HepG2 (cell line): ENCODE data around the gene DNAJC18. TPM values are rescaled to one million over a fixed set of nuclear protein-coding genes. Genes with fewer than 3 reads are reported as not detected.

Source experiments
- ATF7-NPFF ChIP-seq: sonication (generic); formaldehyde crosslinking; IDR thresholded peaks from 2 replicates; pipeline ENCODE4 v1.8.1; 2023; ENCODE audit warnings: mild to moderate bottlenecking, low read depth, missing genetic modification reagents, moderate library complexity
- E2F5 ChIP-seq: sonication (generic); formaldehyde crosslinking; conservative IDR thresholded peaks from 2 replicates; pipeline ENCODE4 v1.4.0; 2020; ENCODE audit warnings: missing genetic modification reagents
- EEA1 ChIP-seq: sonication (generic); formaldehyde crosslinking; IDR thresholded peaks from 2 replicates; pipeline ENCODE4 v1.5.1; 2020; ENCODE audit warnings: mild to moderate bottlenecking, missing genetic modification reagents, borderline replicate concordance
- HDAC6 ChIP-seq: fragments of 200-600 bp; sonication (generic); IDR thresholded peaks from 2 replicates; pipeline ENCODE4 v1.7.0; 2017; ENCODE audit warnings: mild to moderate bottlenecking, antibody characterized with exemption, low read length, low read depth
- JUN ChIP-seq: sonication (generic); formaldehyde crosslinking; IDR thresholded peaks from 2 replicates; pipeline ENCODE4 v1.4.0; 2020; ENCODE audit warnings: mild to moderate bottlenecking, missing genetic modification reagents
- LRRFIP1 ChIP-seq: sonication (generic); formaldehyde crosslinking; conservative IDR thresholded peaks from 2 replicates; pipeline ENCODE4 v1.4.0; 2020; ENCODE audit warnings: missing genetic modification reagents
- MLLT10 ChIP-seq: sonication (generic); formaldehyde crosslinking; IDR thresholded peaks from 2 replicates; pipeline ENCODE4 v1.4.0; 2020; ENCODE audit warnings: missing genetic modification reagents
- MZF1 ChIP-seq: sonication (generic); formaldehyde crosslinking; IDR thresholded peaks from 2 replicates; pipeline ENCODE4 v1.8.1; 2023; ENCODE audit warnings: mild to moderate bottlenecking, missing genetic modification reagents, borderline replicate concordance
- PBX2 ChIP-seq: IDR thresholded peaks from 2 replicates; pipeline ENCODE4 v1.6.1; 2016; ENCODE audit warnings: control low read depth
- PHB2 ChIP-seq: fragments of 450-650 bp; IDR thresholded peaks from 2 replicates; pipeline ENCODE4 v1.6.1; 2018; ENCODE audit not compliant: partially characterized antibody
- RBAK ChIP-seq: sonication (generic); formaldehyde crosslinking; IDR thresholded peaks from 2 replicates; pipeline ENCODE4 v1.5.1; 2020; ENCODE audit warnings: mild to moderate bottlenecking, missing genetic modification reagents
- SNAPC2 ChIP-seq: sonication (generic); formaldehyde crosslinking; IDR thresholded peaks from 2 replicates; pipeline ENCODE4 v1.8.1; 2022; ENCODE audit warnings: mild to moderate bottlenecking, missing genetic modification reagents
- SNAPC5 ChIP-seq: sonication (generic); formaldehyde crosslinking; IDR thresholded peaks from 2 replicates; pipeline ENCODE4 v1.8.1; 2023; ENCODE audit warnings: mild to moderate bottlenecking, missing genetic modification reagents, borderline replicate concordance
- SRSF4 ChIP-seq: fragments of 200-400 bp; formaldehyde crosslinking; IDR thresholded peaks from one replicate; pipeline ENCODE4 v1.6.1; 2018; ENCODE audit warnings: mild to moderate bottlenecking, low read depth, low read length, moderate library complexity; ENCODE audit not compliant: poor library complexity, severe bottlenecking
- SUZ12 ChIP-seq: fragments of 150-350 bp; IDR thresholded peaks from 2 replicates; pipeline ENCODE4 v1.6.1; 2014; ENCODE audit warnings: low read depth, low read length
- ZNF136 ChIP-seq: sonication (generic); formaldehyde crosslinking; IDR thresholded peaks from 2 replicates; pipeline ENCODE4 v1.8.1; 2022; ENCODE audit warnings: low read depth, mild to moderate bottlenecking, moderate library complexity, missing genetic modification reagents
- ZNF432 ChIP-seq: sonication (generic); formaldehyde crosslinking; IDR thresholded peaks from 2 replicates; pipeline ENCODE4 v1.5.0; 2020; ENCODE audit warnings: missing genetic modification reagents, mild to moderate bottlenecking, borderline replicate concordance
- ZNF609 ChIP-seq: sonication (generic); formaldehyde crosslinking; IDR thresholded peaks from 2 replicates; pipeline ENCODE4 v1.4.0; 2020; ENCODE audit warnings: mild to moderate bottlenecking, missing genetic modification reagents, borderline replicate concordance
- ZNF660 ChIP-seq: sonication (generic); formaldehyde crosslinking; IDR thresholded peaks from 2 replicates; pipeline ENCODE4 v1.5.1; 2020; ENCODE audit warnings: mild to moderate bottlenecking, low read depth, missing genetic modification reagents, borderline replicate concordance
- polyA plus RNA-seq, 8 experiments: library from polyadenylated mRNA; depleted of rRNA in 3 of 8; stranded (reverse) in 7 of 8; unstranded in 1 of 8; fragments of >200 nt; fragmentation: Illumina TruSeq in 4 of 8; extraction: Trizol in 4 of 8; gene quantifications; 2 replicates each; pipeline versions ENCODE4 v1.2.1 to v1.2.3, GENCODE V29; 2011 to 2016; ENCODE audit warnings: low read depth in 4 of 8, missing spikeins in 1 of 8, mixed read lengths in 1 of 8; ENCODE audit not compliant: insufficient read depth in 1 of 8
- total RNA-seq, 5 experiments: library from RNA; depleted of rRNA; stranded (reverse); fragments of >200 nt; fragmentation: Illumina TruSeq; extraction: Trizol; gene quantifications; 2 replicates each; pipeline ENCODE4 v1.2.3, GENCODE V29; 2016; ENCODE audit warnings: low read depth in 1 of 5

DNAJC18 gene
- total and polyA plus RNA-seq, 2 of the 13 experiments (the other 11 are each of a cell fraction or from before 2014, with no cell fraction given): 6.5 to 6.6 TPM

- TF ChIP-seq ZNF609 (CRISPR knock-in tag) (no peak), ZNF660 (CRISPR knock-in tag) (no peak), JUN (CRISPR knock-in tag) (no peak), SRSF4 (no peak), ZNF432 (CRISPR knock-in tag) (no peak), LRRFIP1 (CRISPR knock-in tag) (no peak), SUZ12 (peak; percentile 84), HDAC6 (no peak), MZF1 (CRISPR knock-in tag) (no peak), ATF7-NPFF (CRISPR knock-in tag) (peak; percentile 66; the same call in 1 of the 2 replicates), PHB2 (no peak), MLLT10 (CRISPR knock-in tag) (no peak), E2F5 (CRISPR knock-in tag) (no peak), ZNF136 (CRISPR knock-in tag) (no peak), EEA1 (no peak), RBAK (no peak), PBX2 (CRISPR knock-in tag) (no peak), SNAPC2 (CRISPR knock-in tag) (no peak), SNAPC5 (no peak)
Measured at GRCh38 chr5:139439013-139439903, at the start of gene DNAJC18 (continued).
